Activated CD8-positive, alpha-beta memory T cell treated with anti-CD3 and anti-CD28 coated beads for 4 hours (primary cell): Measurements from ENCODE around the gene RBM44.
"Not testable (repeated sequence)": the region's sequence is repeated elsewhere in the genome, so short reads cannot be mapped to it uniquely, and the experiment has no call there.

Experiments
- DNase-seq, 2 donors: peaks; one replicate each; pipeline ENCODE4 v3.0.0-alpha.2; 2020; ENCODE audit warnings: low read depth in 2 of 2

RBM44 gene

DNA sequence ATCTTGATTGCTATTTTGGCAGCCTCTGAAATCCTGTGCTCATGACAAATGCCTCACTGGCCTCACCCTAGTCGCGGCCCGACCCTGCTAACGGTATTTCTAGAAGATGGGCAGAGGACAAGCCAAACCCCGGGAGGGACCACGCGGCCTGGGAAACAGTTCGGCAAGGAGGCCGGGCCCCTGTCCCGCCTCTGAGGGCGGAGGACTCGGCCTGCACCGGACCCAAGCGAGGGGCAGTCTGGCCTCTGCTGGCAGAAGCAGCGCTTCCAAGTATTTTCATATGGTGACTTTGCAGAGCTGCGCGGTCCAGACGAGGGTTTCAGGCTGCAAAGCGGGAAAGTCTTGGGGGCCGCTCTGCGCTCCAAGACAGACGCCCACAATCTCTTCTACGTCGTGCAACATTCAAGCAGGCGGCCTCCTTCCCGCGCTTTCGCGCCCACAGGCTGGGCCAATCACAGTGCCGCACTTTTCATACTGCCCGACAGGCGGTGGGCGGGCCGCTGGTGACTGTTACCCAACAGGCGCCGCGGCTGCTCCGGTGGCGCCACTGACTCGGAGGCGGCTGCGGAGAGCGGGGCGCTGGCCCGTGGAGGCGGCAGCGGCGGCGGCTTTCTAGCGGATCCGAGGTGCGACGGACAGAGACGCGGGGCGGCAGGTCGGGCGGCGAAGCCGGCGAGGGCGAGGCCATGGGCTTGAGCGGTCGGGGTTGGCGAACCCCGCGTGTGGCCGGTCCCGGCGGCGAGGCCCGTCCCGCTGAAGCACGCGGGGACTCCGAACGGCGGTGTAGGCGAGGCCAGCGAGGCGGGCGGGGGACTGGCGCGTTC lies at the start of gene RBM44:
Gene RBM44 (plus strand): TSS at position 544 of the 824 bp plus-strand sequence. CDS start 14,831 bp downstream, outside the sequence.
- DNase-seq, result no peak

GRCh38 chr2:237749002-237749401 lies 49.6 kb upstream of the RBM44 start:
- no peak for DNase-seq

DNA sequence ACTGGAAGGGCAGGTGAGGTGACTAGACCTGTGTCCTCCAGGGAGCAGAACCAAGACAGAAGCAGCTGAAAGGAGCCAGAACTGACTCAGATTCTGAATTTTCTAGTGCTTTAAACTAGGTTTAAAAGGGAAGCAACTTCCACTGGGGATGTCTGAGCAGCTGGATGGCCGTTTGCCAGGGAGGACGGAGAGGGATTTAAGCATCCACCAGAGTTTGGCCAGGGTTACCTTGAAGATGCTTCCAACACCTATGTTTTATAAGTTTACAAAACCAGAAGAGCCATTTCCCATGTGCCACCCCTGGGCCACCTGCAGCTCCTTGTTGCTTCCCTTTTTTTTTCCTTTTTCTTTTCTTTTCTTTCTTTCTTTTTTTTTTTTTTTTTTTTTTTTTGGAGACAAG lies 48.6 kb upstream of the RBM44 start:
- no peak for DNase-seq

DNA sequence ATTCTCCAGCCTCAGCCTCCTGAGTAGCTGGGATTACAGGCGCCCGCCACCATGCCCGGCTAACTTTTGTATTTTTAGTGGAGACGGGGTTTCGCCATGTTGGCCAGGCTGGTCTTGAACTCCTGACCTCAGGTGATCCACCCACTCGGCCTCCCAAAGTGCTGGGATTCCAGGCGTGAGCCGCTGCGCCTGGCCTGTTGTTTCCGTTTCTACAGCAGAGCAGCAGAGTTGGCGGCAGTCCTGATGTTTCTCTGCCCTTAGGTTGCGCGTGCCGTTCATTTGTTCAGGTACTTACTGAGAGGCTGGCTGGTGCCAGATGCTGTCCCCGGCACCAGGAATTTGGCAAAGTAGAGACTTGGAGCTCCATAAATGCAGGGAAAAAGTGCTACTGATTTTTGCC lies 48.1 kb upstream of the RBM44 start:
- not testable (repeated sequence) for DNase-seq

- DNase-seq, result no peak
Observed at GRCh38 chr2:237752761-237753165, 45.8 kb upstream of the RBM44 start.

- DNase-seq, result no peak
Observed at GRCh38 chr2:237754182-237754581, 44.4 kb upstream of the RBM44 start.

DNA sequence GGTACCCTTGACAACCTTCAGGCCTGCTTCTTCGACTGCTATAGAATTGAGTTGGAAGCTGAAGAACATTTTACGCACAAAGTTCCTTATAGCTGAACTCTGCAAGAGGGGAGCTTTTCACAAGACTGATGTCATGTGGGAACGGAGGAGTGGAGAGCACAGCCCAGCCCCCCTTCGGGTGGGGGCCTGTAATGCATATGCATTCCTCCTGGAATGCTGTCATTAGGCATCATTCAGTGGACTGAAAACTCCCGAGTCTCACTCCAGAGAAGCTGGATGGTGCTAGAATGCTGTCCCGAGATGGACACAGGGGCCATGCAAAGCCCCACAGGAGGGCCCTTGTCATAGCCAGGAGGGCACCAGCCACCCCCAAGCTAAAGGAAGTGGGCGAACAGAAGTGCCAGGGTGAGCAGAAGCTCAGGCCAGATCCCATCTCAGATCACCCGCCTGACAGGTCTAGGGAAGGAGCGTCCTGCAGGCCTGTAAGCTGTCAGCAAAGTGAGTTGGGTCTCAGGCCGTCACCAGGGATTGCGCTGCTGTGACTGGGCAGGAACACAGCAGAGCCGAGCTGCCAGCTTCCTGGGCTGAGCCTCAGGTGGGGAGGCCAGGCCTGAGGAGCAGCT lies 43.8 kb upstream of the RBM44 start:
- DNase-seq, result no peak

- no peak for DNase-seq
Observed at GRCh38 chr2:237757616-237758015, 41.0 kb upstream of the RBM44 start.

GRCh38 chr2:237758185-237758584 lies 40.4 kb upstream of the RBM44 start:
- DNase-seq, result no peak

DNA sequence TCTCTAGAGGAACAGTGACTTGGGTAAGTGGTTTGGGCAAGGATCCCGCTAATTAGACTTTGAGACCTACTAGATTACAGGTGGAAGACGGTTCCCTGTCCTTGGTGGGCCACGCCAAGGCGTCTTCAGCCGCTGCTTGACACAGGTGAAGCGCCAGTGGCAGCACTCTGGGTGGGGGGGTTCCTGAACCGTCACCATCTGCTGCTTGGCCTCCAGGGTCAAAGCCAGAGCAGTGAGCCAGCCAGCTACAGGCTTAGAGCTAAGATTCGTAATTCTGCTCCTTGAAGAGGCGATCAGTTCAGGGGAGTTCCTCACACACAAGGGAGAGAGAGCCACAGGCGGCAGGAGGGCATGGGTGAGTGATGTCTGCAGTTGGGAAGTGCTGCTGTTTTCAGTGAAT lies 39.4 kb upstream of the RBM44 start:
- no peak for DNase-seq

- no peak for DNase-seq
Observed at GRCh38 chr2:237760506-237761502, 37.8 kb upstream of the RBM44 start.

DNA sequence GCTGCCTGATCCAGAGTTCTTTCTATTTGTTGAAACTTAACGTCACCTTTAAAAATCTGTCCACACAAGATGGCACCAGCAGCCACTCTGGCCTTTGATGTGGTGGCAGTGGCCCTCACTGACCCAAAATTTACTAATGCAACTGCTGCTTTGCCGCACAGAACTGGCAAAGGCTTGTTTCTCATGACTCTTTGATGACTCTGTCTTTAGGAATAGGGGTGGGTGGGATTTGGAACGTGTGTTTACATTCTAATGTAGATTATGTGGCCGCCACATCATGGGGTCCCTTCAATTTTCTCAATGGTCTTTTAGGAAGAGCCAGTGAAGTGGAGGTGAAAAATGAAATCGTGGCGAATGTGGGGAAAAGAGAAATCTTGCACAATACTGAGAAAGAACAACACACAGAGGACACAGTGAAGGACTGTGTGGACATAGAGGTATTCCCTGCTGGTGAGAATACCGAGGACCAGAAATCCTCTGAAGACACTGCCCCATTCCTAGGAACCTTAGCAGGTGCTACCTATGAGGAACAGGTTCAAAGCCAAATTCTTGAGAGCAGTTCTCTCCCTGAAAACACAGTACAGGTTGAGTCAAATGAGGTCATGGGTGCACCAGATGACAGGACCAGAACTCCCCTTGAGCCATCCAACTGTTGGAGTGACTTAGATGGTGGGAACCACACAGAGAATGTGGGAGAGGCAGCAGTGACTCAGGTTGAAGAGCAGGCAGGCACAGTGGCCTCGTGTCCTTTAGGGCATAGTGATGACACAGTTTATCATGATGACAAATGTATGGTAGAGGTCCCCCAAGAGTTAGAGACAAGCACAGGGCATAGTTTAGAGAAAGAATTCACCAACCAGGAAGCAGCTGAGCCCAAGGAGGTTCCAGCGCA lies 36.0 kb upstream of the RBM44 start:
- not testable (repeated sequence) for DNase-seq

- no peak for DNase-seq
Observed at GRCh38 chr2:237763812-237764211, 34.8 kb upstream of the RBM44 start.

DNA sequence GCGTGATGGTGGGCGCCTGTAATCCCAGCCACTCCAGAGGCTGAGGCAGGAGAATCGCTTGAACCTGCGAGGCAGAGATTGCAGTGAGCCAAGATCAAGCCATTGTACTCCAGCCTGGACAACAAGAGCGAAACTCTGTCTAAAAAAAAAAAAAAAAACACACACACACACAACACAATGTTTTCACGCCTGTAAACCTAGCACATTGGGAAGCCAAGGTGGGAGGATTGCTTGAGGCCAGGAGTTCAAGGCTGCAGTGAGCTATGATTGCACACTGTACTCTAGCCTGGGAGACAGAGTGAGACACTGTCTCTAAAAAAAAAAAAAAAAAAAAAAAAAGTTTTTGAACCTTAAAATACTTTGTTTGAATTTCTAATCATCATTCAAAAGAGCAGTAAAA lies 33.5 kb upstream of the RBM44 start:
- not testable (repeated sequence) for DNase-seq

DNA sequence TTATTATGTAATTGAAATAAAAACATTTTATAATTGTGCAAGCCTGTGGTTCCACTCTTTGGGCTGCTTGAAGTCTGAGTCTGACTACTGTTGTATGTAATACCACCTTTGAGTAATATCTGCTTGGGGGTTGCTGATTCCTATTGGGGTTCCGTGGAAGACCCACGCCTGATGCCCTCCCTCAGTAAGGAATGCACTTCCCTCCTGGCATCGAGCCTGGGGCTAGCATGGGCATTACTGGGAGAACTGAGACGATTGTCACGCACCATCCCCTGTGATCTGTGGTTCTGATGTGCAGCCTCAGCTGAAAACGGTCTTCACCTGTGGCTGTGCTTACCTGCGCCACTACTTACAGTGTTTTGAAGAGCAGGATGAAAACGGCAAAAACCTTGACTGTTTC lies 32.7 kb upstream of the RBM44 start:
- DNase-seq, result no peak

- no peak for DNase-seq
Observed at GRCh38 chr2:237766340-237766739, 32.2 kb upstream of the RBM44 start.

GRCh38 chr2:237772513-237772912 lies 26.1 kb upstream of the RBM44 start:
- no peak for DNase-seq

- DNase-seq, result no peak
Observed at GRCh38 chr2:237773826-237774225, 24.8 kb upstream of the RBM44 start.

DNA sequence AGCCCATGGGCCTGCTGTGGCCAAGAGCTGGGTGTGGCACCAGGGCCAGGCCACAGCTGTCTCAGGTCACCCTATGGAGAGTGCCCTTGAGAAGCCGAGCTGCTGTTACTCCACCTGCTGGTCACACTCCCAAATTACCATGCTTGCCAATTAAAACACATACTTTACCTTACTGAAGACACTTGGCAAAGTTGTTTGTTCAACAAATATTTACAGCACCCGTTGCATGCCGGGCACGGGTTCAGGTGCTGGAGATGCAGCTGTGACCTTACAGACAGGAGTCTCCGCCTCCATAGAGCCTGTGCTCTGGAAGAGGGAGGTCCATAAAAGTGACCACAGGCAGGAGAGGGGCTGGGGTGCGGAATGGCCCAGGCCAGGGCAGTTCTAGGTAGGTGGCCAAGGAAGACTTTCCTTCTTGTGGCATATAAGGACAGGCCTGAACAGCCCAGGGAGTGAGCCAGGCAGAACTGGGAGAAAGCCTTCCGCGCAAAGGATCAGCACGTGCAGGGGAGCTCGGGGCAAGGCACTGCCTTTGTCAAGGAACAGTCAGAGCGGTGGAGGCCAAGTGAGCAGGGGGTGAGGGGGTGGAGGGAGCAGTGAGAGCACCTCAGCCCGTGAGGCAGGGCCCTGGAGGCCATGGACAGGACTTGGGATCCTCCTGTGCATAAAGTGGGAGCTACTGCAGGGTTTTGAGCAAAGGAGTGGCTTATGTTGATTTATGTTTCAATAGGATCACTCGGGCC lies 23.6 kb upstream of the RBM44 start:
- DNase-seq, result no peak

GRCh38 chr2:237779521-237779920 lies 19.1 kb upstream of the RBM44 start:
- no peak for DNase-seq
